Spleen (tissue), 11 donors: ENCODE measurements around the gene TMEM50B. TPM values are rescaled to one million over a fixed set of nuclear protein-coding genes. Genes with fewer than 3 reads are reported as not detected.

ENCODE experiments used
- DNase-seq: peaks from one replicate; pipeline ENCODE4 v3.0.0-alpha.2; 2020
- H3K27ac ChIP-seq, 8 donors: fragments of 200-600 bp; sonication (generic) in 7 of 8; 1 replicate in 4 of 8; 2 replicates in 4 of 8; pipeline versions ENCODE4 v1.5.0 to v1.8.0; 2016 to 2021; ENCODE audit warnings: inconsistent platforms in 4 of 8, mild to moderate bottlenecking in 4 of 8, moderate library complexity in 1 of 8
- H3K27me3 ChIP-seq, 7 donors: fragments of 200-600 bp; sonication (generic) in 6 of 7; replicated peaks in 1 of 7; 1 replicate in 4 of 7; 2 replicates in 3 of 7; pipeline versions ENCODE4 v1.5.0 to v1.8.0; 2016 to 2021; ENCODE audit warnings: inconsistent platforms in 3 of 7, mild to moderate bottlenecking in 1 of 7
- H3K36me3 ChIP-seq, 6 donors: fragments of 200-600 bp; sonication (generic) in 5 of 6; 1 replicate in 4 of 6; 2 replicates in 2 of 6; pipeline versions ENCODE4 v1.5.0 to v1.8.0; 2016 to 2021; ENCODE audit warnings: inconsistent platforms in 2 of 6
- H3K4me1 ChIP-seq, 6 donors: fragments of 200-600 bp; sonication (generic) in 5 of 6; 1 replicate in 3 of 6; 2 replicates in 3 of 6; pipeline versions ENCODE4 v1.5.0 to v1.8.0; 2016 to 2021; ENCODE audit warnings: inconsistent platforms in 3 of 6
- H3K4me3 ChIP-seq, 8 donors: fragments of 200-600 bp; sonication (generic) in 7 of 8; 1 replicate in 4 of 8; 2 replicates in 4 of 8; pipeline versions ENCODE4 v1.5.0 to v1.8.0; 2016 to 2021; ENCODE audit warnings: inconsistent platforms in 4 of 8, mild to moderate bottlenecking in 4 of 8, moderate library complexity in 2 of 8
- H3K9me3 ChIP-seq, 8 donors: fragments of 200-600 bp; sonication (generic) in 7 of 8; 1 replicate in 4 of 8; 2 replicates in 4 of 8; pipeline versions ENCODE4 v1.5.0 to v1.8.0; 2016 to 2021; ENCODE audit warnings: inconsistent platforms in 4 of 8
- CTCF ChIP-seq, 11 experiments: fragments of 200-600 bp in 7 of 11; fragments of 450-650 bp in 4 of 11; sonication (generic) in 4 of 11; IDR thresholded peaks in 8 of 11; conservative IDR thresholded peaks in 3 of 11; 1 replicate in 7 of 11; 2 replicates in 4 of 11; pipeline versions ENCODE4 v1.4.0 to v1.8.0; 2016 to 2021; ENCODE audit warnings: antibody characterized with exemption in 11 of 11, inconsistent platforms in 4 of 11, mild to moderate bottlenecking in 1 of 11
- POLR2A ChIP-seq, 3 donors: fragments of 450-650 bp; IDR thresholded peaks; one replicate each; pipeline ENCODE4 v1.5.1; 2017; ENCODE audit warnings: antibody characterized with exemption in 3 of 3, mild to moderate bottlenecking in 1 of 3
- POLR2AphosphoS5 ChIP-seq, 3 donors: sonication (generic); formaldehyde crosslinking; IDR thresholded peaks; one replicate each; pipeline ENCODE4 v1.5.1; 2017; ENCODE audit warnings: antibody characterized with exemption in 3 of 3
- WGBS, 5 donors: extraction: QIAGEN DNeasy Blood & Tissue Kit in 3 of 5; methylation state at CpG; one replicate each; pipeline versions ENCODE4 v1.1.5 to v1.1.7; 2013 to 2018; 5-methylcytosine and 5-hydroxymethylcytosine counted together
- intact Hi-C: fragments of 100-400 bp; cut with DNase I; formaldehyde crosslinking; loops from one replicate; pipeline ENCODE4 v1.15.0; 2023; ENCODE audit warnings: low total_unique reads
- polyA plus RNA-seq, 3 donors: library from polyadenylated mRNA; stranded (reverse); fragments of 200-250 nt; gene quantifications; one replicate each; pipeline ENCODE4 v1.2.1, GENCODE V29; 2013
- total RNA-seq, 7 donors: library from RNA; depleted of rRNA in 3 of 7; stranded (reverse); fragments of >200 nt in 3 of 7; fragmentation: NEBNext Ultra II Directional in 4 of 7; extraction: Animal tissue kit (Norgen Biotek cat#: 25700) in 4 of 7; gene quantifications; one replicate each; pipeline versions ENCODE4 v1.1.0 to v1.2.1, GENCODE V29; 2016 to 2021
- donor health status: healthy with polysubstance abuse.
- donor health status: DM: no; HTN: no; CAD: no; lungs with moderate emphysema.
- donor health status: DM: no; HTN: no; CAD: no.
- donor health status: Bipolar disorder and iron deficiency.
- donor health status: healthy.
- donor health status: DM: no; HTN: no; CAD: no.
- donor health status: DM: yes; HTN: yes; CAD: no.

TMEM50B gene
- total and polyA plus RNA-seq, 10 donors, result 30.7 to 78.5 (median 43.3) TPM

GRCh38 chr21:33437140-33437539 lies 42.6 kb downstream of the TMEM50B start:
- Histone ChIP-seq H3K4me1 (peaks cover 18 to 50% (median 47%) of the 10 kb centered on the region in 6 donors), H3K27ac (peak overlapping the region in 1 of 8 donors; percentile 63), H3K4me3 (no peak overlapping the region), H3K27me3 (no peaks in the 10 kb centered on the region), H3K9me3 (no peaks in the 10 kb centered on the region), H3K36me3 (peaks cover 0 to 82% (median 65%) of the 10 kb centered on the region in 6 donors)
- DNase-seq, result no peak
- TF ChIP-seq POLR2AphosphoS5 (IDR thresholded peaks at IDR 0.05) (no peak), CTCF (IDR thresholded peaks at IDR 0.05 in 8 of 11, conservative IDR thresholded peaks at IDR 0.05 in 3 of 11) (no peak), POLR2A (IDR thresholded peaks at IDR 0.05) (no peak)
- 75 to 87% (median 86%) methylated on average over 6 of the region's 6 CpGs for WGBS, 5 donors
- intact Hi-C loops, result loop anchor here (10.0 kb wide), 1 partner anchor 82 kb away; no protein-coding TSS in a partner anchor

GRCh38 chr21:33434770-33435360 lies 44.9 kb downstream of the TMEM50B start:
- WGBS, 5 donors, result 73 to 76% (median 74%) methylated on average over 5 of the region's 5 CpGs
- Histone ChIP-seq H3K27ac (peak overlapping the region; percentile 40 to 80 (median 69)), H3K9me3 (no peaks in the 10 kb centered on the region), H3K36me3 (peaks cover 0 to 100% (median 87%) of the 10 kb centered on the region in 6 donors), H3K27me3 (no peaks in the 10 kb centered on the region), H3K4me3 (no peak overlapping the region), H3K4me1 (peaks cover 14 to 53% (median 35%) of the 10 kb centered on the region in 6 donors)
- no peak for DNase-seq
- intact Hi-C loops, result loop anchor here (10.0 kb wide), 1 partner anchor 80 kb away; no protein-coding TSS in a partner anchor
- no peak for TF ChIP-seq POLR2A (IDR thresholded peaks at IDR 0.05)
- TF ChIP-seq POLR2AphosphoS5 (IDR thresholded peaks at IDR 0.05), result peak in 1 of 3 donors; percentile 42
- TF ChIP-seq CTCF (IDR thresholded peaks at IDR 0.05 in 8 of 11, conservative IDR thresholded peaks at IDR 0.05 in 3 of 11), result no peak

GRCh38 chr21:33433425-33434114 lies 46.2 kb downstream of the TMEM50B start:
- TF ChIP-seq CTCF (IDR thresholded peaks at IDR 0.05 in 8 of 11, conservative IDR thresholded peaks at IDR 0.05 in 3 of 11), result no peak
- TF ChIP-seq POLR2AphosphoS5 (IDR thresholded peaks at IDR 0.05), result peak in 1 of 3 donors; percentile 67
- intact Hi-C loops, result loop anchor here (10.0 kb wide), 1 partner anchor 79 kb away; no protein-coding TSS in a partner anchor
- H3K4me3 ChIP-seq, result no peak overlapping the region
- H3K36me3 ChIP-seq, result peaks cover 0 to 100% (median 96%) of the 10 kb centered on the region in 6 donors
- H3K27ac ChIP-seq, result peak overlapping the region in 6 of 8 donors; percentile 38 to 80 (median 72)
- peaks cover 14 to 66% (median 35%) of the 10 kb centered on the region in 6 donors for H3K4me1 ChIP-seq
- no peaks in the 10 kb centered on the region for H3K9me3 ChIP-seq
- H3K27me3 ChIP-seq, result no peaks in the 10 kb centered on the region
- 63 to 76% (median 68%) methylated on average over 8 of the region's 8 CpGs for WGBS, 5 donors
- no peak for DNase-seq

GRCh38 chr21:33433001-33433400 lies 46.8 kb downstream of the TMEM50B start:
- Histone ChIP-seq H3K27ac (peak overlapping the region in 5 of 8 donors; percentile 38 to 80 (median 77)), H3K4me1 (peaks cover 14 to 67% (median 35%) of the 10 kb centered on the region in 6 donors), H3K4me3 (no peak overlapping the region), H3K27me3 (no peaks in the 10 kb centered on the region), H3K9me3 (no peaks in the 10 kb centered on the region), H3K36me3 (peaks cover 0 to 100% (median 98%) of the 10 kb centered on the region in 6 donors)
- no peak for TF ChIP-seq POLR2A (IDR thresholded peaks at IDR 0.05)
- TF ChIP-seq CTCF (IDR thresholded peaks at IDR 0.05 in 8 of 11, conservative IDR thresholded peaks at IDR 0.05 in 3 of 11), result no peak
- peak in 2 of 3 donors; percentile 34 to 35 for TF ChIP-seq POLR2AphosphoS5 (IDR thresholded peaks at IDR 0.05)
- 87 to 94% (median 92%) methylated on average over 8 of the region's 8 CpGs for WGBS, 5 donors
- DNase-seq, result no peak
- intact Hi-C loops, result loop anchor here (10.0 kb wide), 1 partner anchor 78 kb away; no protein-coding TSS in a partner anchor
